K562 (cell line): ENCODE data around the gene AKAP13. TPM values are rescaled to one million over a fixed set of nuclear protein-coding genes. Genes with fewer than 3 reads are reported as not detected.

Experiments used
- ATAC-seq: fragments of 200-7000 bp; cut with Tn5 transposase; 3 replicates; pipeline ENCODE4 v1.9.1; 2020; ENCODE audit warnings: moderate library complexity
- BruUV-seq: library from RNA; stranded (reverse); fragments of 400-500 nt; replicated peaks from 2 replicates; lab custom pipeline; 2021; lab: Mats Ljungman, UMichigan
- CTCF ChIA-PET: fragments of 300-600 bp; formaldehyde crosslinking; extraction: SDS; loops from one replicate; lab custom pipeline; 2021; ENCODE audit warnings: low intra/inter-chr PET ratio; lab: Yijun Ruan, JAX
- POLR2A ChIA-PET: fragments of 300-600, 350-650 bp; sonication (Branson Sonifier 250); formaldehyde crosslinking; extraction: SDS; loops from one replicate; lab custom pipeline; 2021; ENCODE audit warnings: antibody characterized with exemption, inconsistent platforms; lab: Yijun Ruan, JAX
- DNase-seq, 4 experiments: peaks; one replicate each; pipeline versions ENCODE4 v3.0.0 to v3.0.0-alpha.2; 2011 to 2018; ENCODE audit warnings: low spot score in 3 of 4, mixed read lengths in 3 of 4; ENCODE audit errors: extremely low read depth in 1 of 4
- FAIRE-seq: peaks from 2 replicates; lab custom pipeline; 2011; peaks lifted over from hg19 to GRCh38; lab: Jason Lieb, UNC
- H2AFZ ChIP-seq: 2 replicates; pipeline ENCODE4 v1.6.0; 2011; ENCODE audit warnings: low read depth, low read length, control low read depth, inconsistent platforms
- H3K27ac ChIP-seq: fragments of 200-600 bp; 3 replicates; pipeline ENCODE4 v1.8.0; 2011; ENCODE audit warnings: low read depth, mild to moderate bottlenecking, control low read depth, inconsistent platforms, low read length, moderate library complexity, mixed read lengths; ENCODE audit errors: extremely low read depth
- H3K27me3 ChIP-seq, 2 experiments: fragments of 300-600 bp in 1 of 2; 2 replicates in 1 of 2; 3 replicates in 1 of 2; pipeline versions ENCODE4 v1.6.0 to v1.8.0; 2011; ENCODE audit warnings: inconsistent platforms in 2 of 2, low read length in 2 of 2, mild to moderate bottlenecking in 1 of 2, mixed read lengths in 1 of 2, moderate library complexity in 1 of 2; ENCODE audit not compliant: control insufficient read depth in 2 of 2, insufficient read depth in 2 of 2
- H3K36me3 ChIP-seq: fragments of 300-600 bp; 3 replicates; pipeline ENCODE4 v1.8.0; 2011; ENCODE audit warnings: mild to moderate bottlenecking, low read length, inconsistent platforms; ENCODE audit not compliant: control insufficient read depth, insufficient read depth
- H3K4me1 ChIP-seq, 2 experiments: fragments of 200-600 bp in 1 of 2; replicated peaks in 1 of 2; 2 replicates in 1 of 2; 3 replicates in 1 of 2; pipeline versions ENCODE4 v1.5.1 to v1.8.0; 2011; ENCODE audit warnings: inconsistent platforms in 2 of 2, low read length in 2 of 2, mild to moderate bottlenecking in 1 of 2, mixed read lengths in 1 of 2, moderate library complexity in 1 of 2; ENCODE audit not compliant: control insufficient read depth in 2 of 2, insufficient read depth in 2 of 2
- H3K4me2 ChIP-seq: 2 replicates; pipeline ENCODE4 v1.6.1; 2011; ENCODE audit warnings: low read length, control low read depth, inconsistent platforms, mixed read lengths; ENCODE audit not compliant: insufficient read depth
- H3K4me3 ChIP-seq: fragments of 200-600 bp; sonication (generic), shearing (Covaris generic); 2 replicates; pipeline ENCODE4 v1.5.1; 2016; ENCODE audit warnings: control low read depth, inconsistent platforms
- H3K79me2 ChIP-seq: fragments of 200-600 bp; 3 replicates; pipeline ENCODE4 v1.8.0; 2011; ENCODE audit warnings: low read length, inconsistent platforms; ENCODE audit not compliant: control insufficient read depth, insufficient read depth
- H3K9ac ChIP-seq, 2 experiments: 2 replicates each; pipeline versions ENCODE4 v1.6.0 to v1.6.1; 2011; ENCODE audit warnings: low read depth in 2 of 2, low read length in 2 of 2, control low read depth in 1 of 2, inconsistent platforms in 1 of 2, mild to moderate bottlenecking in 1 of 2, mixed read lengths in 1 of 2; ENCODE audit not compliant: insufficient read depth in 1 of 2
- H3K9me1 ChIP-seq: one replicate; pipeline ENCODE4 v1.6.0; 2011; ENCODE audit warnings: inconsistent platforms, mild to moderate bottlenecking, low read length, moderate library complexity; ENCODE audit not compliant: control insufficient read depth, insufficient read depth
- H3K9me3 ChIP-seq: replicated peaks from 2 replicates; pipeline ENCODE4 v1.5.1; 2011; ENCODE audit warnings: low read depth, low read length, inconsistent platforms; ENCODE audit not compliant: control insufficient read depth, insufficient read depth
- H4K20me1 ChIP-seq: replicated peaks from 2 replicates; pipeline ENCODE4 v1.6.1; 2011; ENCODE audit warnings: low read length, inconsistent platforms, mixed read lengths; ENCODE audit not compliant: control insufficient read depth, insufficient read depth
- HIVEP1 ChIP-seq: fragments of 250-450 bp; sonication (Bioruptor Pico); IDR thresholded peaks from 2 replicates; pipeline ENCODE4 v1.4.0; 2020; ENCODE audit warnings: mild to moderate bottlenecking
- HMGN3 ChIP-seq: IDR thresholded peaks from 2 replicates; pipeline ENCODE4 v1.6.1; 2011; ENCODE audit warnings: borderline replicate concordance, low read depth, mild to moderate bottlenecking, mixed read lengths, low read length; ENCODE audit not compliant: insufficient read length; ENCODE audit errors: extremely low read depth
- MCM5 ChIP-seq: fragments of 450-650 bp; IDR thresholded peaks from 2 replicates; pipeline ENCODE4 v1.6.1; 2016; ENCODE audit warnings: low read depth
- NR0B1 ChIP-seq: fragments of 450-650 bp; IDR thresholded peaks from one replicate; pipeline ENCODE4 v1.6.1; 2018; ENCODE audit warnings: mild to moderate bottlenecking, moderate library complexity; ENCODE audit not compliant: partially characterized antibody
- POLR2AphosphoS2 ChIP-seq: IDR thresholded peaks from 2 replicates; pipeline ENCODE4 v1.6.1; 2012; ENCODE audit warnings: low read length, improper control_type of control experiment
- SAFB2 ChIP-seq: fragments of 200-400 bp; formaldehyde crosslinking; IDR thresholded peaks from 2 replicates; pipeline ENCODE4 v1.6.1; 2018; ENCODE audit warnings: borderline replicate concordance, low read length, low read depth, moderate library complexity; ENCODE audit not compliant: severe bottlenecking
- SMAD2 ChIP-seq: fragments of 150-350 bp; IDR thresholded peaks from 2 replicates; pipeline ENCODE4 v1.6.1; 2014; ENCODE audit warnings: low read depth, mild to moderate bottlenecking, low read length
- TBL1XR1 ChIP-seq, 2 experiments: IDR thresholded peaks; 2 replicates each; pipeline ENCODE4 v1.6.1; 2012; ENCODE audit warnings: improper control_type of control experiment in 2 of 2, low read length in 2 of 2, mild to moderate bottlenecking in 1 of 2
- TRIM28 ChIP-seq: fragments of 450-650 bp; IDR thresholded peaks from 2 replicates; pipeline ENCODE4 v1.6.1; 2017
- U2AF1 ChIP-seq: fragments of 200-400 bp; formaldehyde crosslinking; optimal IDR thresholded peaks from 2 replicates; pipeline ENCODE3; 2017; ENCODE audit warnings: mild to moderate bottlenecking, low read depth, low read length, moderate library complexity
- ZBTB34 ChIP-seq: fragments of 250-450 bp; sonication (Bioruptor Pico); IDR thresholded peaks from 2 replicates; pipeline ENCODE4 v1.8.0; 2021; ENCODE audit warnings: mild to moderate bottlenecking, moderate library complexity
- ZNF143 ChIP-seq: sonication (generic); formaldehyde crosslinking; IDR thresholded peaks from 2 replicates; pipeline ENCODE4 v1.9.0; 2022; ENCODE audit warnings: mild to moderate bottlenecking, missing genetic modification reagents
- ZNF174 ChIP-seq: fragments of 250-450 bp; sonication (Bioruptor Pico); IDR thresholded peaks from 2 replicates; pipeline ENCODE4 v1.4.0; 2020; ENCODE audit warnings: mild to moderate bottlenecking
- ZNF23 ChIP-seq: fragments of 250-450 bp; sonication (Bioruptor Pico); IDR thresholded peaks from 2 replicates; pipeline ENCODE4 v1.4.0; 2020; ENCODE audit warnings: mild to moderate bottlenecking
- WGBS: fragments of 100-300 bp; shearing (Covaris generic); methylation state at CpG from one replicate; pipeline ENCODE4 v1.1.6; 2016; ENCODE audit warnings: low coverage, mixed read lengths; ENCODE audit not compliant: insufficient coverage; ENCODE audit errors: missing lambda C conversion rate; 5-methylcytosine and 5-hydroxymethylcytosine counted together
- in situ Hi-C: fragments of 300-500 bp; cut with MboI; formaldehyde crosslinking; loops from 4 replicates; pipeline ENCODE4 v1.15.0; 2018; ENCODE audit warnings: inconsistent platforms, mixed read lengths
- intact Hi-C: fragments of 100-400 bp; cut with micrococcal nuclease; formaldehyde crosslinking; loops from 2 replicates; pipeline ENCODE4 v1.14.2; 2022
- polyA plus RNA-seq, 8 experiments: library from polyadenylated mRNA; depleted of rRNA in 4 of 8; stranded (reverse) in 5 of 8; unstranded in 3 of 8; fragments of >200 nt; fragmentation: Nextera tagmentation in 2 of 8; fragmentation: Illumina TruSeq in 1 of 8; extraction: Ambion mirVana in 2 of 8; extraction: Trizol in 1 of 8; gene quantifications; 2 replicates each; pipeline versions ENCODE4 v1.2.1 to v1.2.3, GENCODE V29; 2011 to 2014; ENCODE audit warnings: inconsistent platforms in 1 of 8, missing spikeins in 1 of 8
- total RNA-seq, 7 experiments: library from RNA; depleted of rRNA in 6 of 7; stranded (reverse); fragments of >200 nt in 6 of 7; fragmentation: Illumina TruSeq in 2 of 7; extraction: Trizol in 2 of 7; gene quantifications; 2 replicates each; pipeline versions ENCODE4 v1.2.1 to v1.2.3, GENCODE V29; 2011 to 2021; ENCODE audit warnings: low replicate concordance in 1 of 7

AKAP13 gene
- total and polyA plus RNA-seq, 9 of the 15 experiments (the other 6 are each of a cell fraction or from before 2014, with no cell fraction given): 0.03 to 1.7 (median 0.42) TPM

DNA sequence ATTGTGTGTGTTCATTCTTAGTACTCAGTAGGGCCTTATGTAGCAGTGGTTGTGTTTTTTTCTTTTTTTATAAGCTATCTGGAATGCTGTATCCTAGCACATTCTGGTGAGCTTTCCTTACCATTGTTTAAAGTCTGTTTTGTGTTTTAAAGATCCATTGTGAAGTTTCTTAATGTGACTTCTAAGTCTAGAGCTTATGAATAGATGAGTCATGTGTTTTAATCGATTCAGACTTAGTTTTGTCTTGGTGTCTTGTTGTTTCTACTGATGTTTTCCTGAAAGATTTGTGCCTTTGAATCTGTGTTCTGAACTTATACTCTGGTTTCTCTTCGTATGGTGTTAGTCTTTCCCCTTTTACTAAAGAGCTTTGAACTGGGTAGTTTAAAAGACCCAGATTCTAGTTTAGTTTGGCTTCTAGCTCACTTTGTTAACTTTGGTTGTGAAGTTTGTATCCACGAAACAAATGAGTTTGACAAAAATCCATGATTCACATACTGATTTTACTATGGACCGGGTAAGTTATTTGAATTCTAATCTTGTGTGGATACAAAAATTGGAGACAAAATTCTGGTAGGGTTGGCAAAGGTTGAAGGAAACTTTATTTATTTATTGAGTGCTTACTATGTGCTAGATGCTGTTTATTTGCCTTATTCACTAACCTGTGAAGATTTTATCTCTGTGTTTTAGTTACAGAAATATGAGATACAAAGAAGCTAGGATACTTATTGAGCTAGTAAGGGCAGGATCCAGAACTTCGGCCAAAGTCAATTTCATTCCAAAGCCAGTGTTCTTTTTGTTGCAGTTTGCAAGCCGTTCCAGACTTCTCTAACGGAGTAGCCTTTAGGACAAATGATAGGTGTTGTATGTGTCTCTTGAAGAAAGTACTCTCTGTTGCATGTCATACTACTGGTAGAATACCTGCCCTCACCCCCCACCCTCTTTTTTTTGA lies 24.8 kb downstream of the AKAP13 start:
- Histone ChIP-seq H3K4me1 (no peaks in the 10 kb centered on the region), H3K9ac (no peak overlapping the region), H3K27ac (no peak overlapping the region), H3K4me2 (no peak overlapping the region), H3K27me3 (no peaks in the 10 kb centered on the region), H3K9me3 (no peaks in the 10 kb centered on the region), H3K36me3 (no peaks in the 10 kb centered on the region), H3K4me3 (no peak overlapping the region), H4K20me1 (no peaks in the 10 kb centered on the region), H3K9me1 (no peaks in the 10 kb centered on the region), H2AFZ (no peak overlapping the region), H3K79me2 (no peaks in the 10 kb centered on the region)
- ATAC-seq (no peak), DNase-seq (no peak), FAIRE-seq (no peak)
- POLR2A ChIA-PET: no interaction called here
- CTCF ChIA-PET: no interaction called here
- 0% methylated on average over 7 of the region's 7 CpGs for WGBS
- no TSS peak for BruUV-seq
- in situ Hi-C loops: no loop called here
- no peak for TF ChIP-seq HIVEP1 (CRISPR knock-in tag)
- TF ChIP-seq TBL1XR1 (IDR thresholded peaks at IDR 0.05; ENCODE audit: low read length in 2 of 2): no peak
- no peak for TF ChIP-seq POLR2AphosphoS2
- no peak for TF ChIP-seq SMAD2
- no peak for TF ChIP-seq ZNF174 (CRISPR knock-in tag)
- TF ChIP-seq U2AF1: no peak
- TF ChIP-seq ZBTB34 (CRISPR knock-in tag): no peak
- TF ChIP-seq ZNF23: no peak
- no peak for TF ChIP-seq ZNF143 (CRISPR knock-in tag)
- TF ChIP-seq TRIM28: no peak
- no peak for TF ChIP-seq MCM5
- TF ChIP-seq SAFB2: no peak
- no peak for TF ChIP-seq NR0B1
- no peak for TF ChIP-seq HMGN3
- intact Hi-C loops: no loop called here
